ACC112 (cell line): ENCODE results near the gene TMEM151A.

Source experiments
- H2AFZ ChIP-seq: fragments of 200-600 bp; sonication (generic); one replicate; pipeline ENCODE4 v1.6.0; 2017; ENCODE audit warnings: antibody characterized with exemption, low read length; ENCODE audit not compliant: unreplicated experiment
- H3K27ac ChIP-seq: fragments of 200-600 bp; sonication (generic); 2 replicates; pipeline ENCODE4 v1.5.1; 2014; ENCODE audit warnings: low read depth, mild to moderate bottlenecking, antibody characterized with exemption, low read length, moderate library complexity
- H3K27me3 ChIP-seq: fragments of 200-600 bp; sonication (generic); 2 replicates; pipeline ENCODE4 v1.6.1; 2014; ENCODE audit warnings: mild to moderate bottlenecking, antibody characterized with exemption, low read length, moderate library complexity, mixed read lengths; ENCODE audit not compliant: insufficient read depth
- H3K36me3 ChIP-seq: fragments of 200-600 bp; sonication (generic); 2 replicates; pipeline ENCODE4 v1.6.1; 2016; ENCODE audit warnings: mild to moderate bottlenecking, antibody characterized with exemption, low read length, moderate library complexity, mixed read lengths; ENCODE audit not compliant: insufficient read depth
- H3K4me1 ChIP-seq: fragments of 200-600 bp; sonication (generic); one replicate; pipeline ENCODE4 v1.6.1; 2016; ENCODE audit warnings: low read length, mixed read lengths; ENCODE audit not compliant: insufficient read depth, unreplicated experiment, control insufficient read depth
- H3K4me3 ChIP-seq: fragments of 200-600 bp; sonication (generic); 2 replicates; pipeline ENCODE4 v1.5.1; 2014; ENCODE audit warnings: mild to moderate bottlenecking, low read depth, low read length
- H3K79me2 ChIP-seq: fragments of 200-600 bp; sonication (generic); one replicate; pipeline ENCODE4 v1.6.0; 2016; ENCODE audit warnings: low read length; ENCODE audit not compliant: control insufficient read depth, unreplicated experiment, insufficient read depth

The TMEM151A gene

DNA sequence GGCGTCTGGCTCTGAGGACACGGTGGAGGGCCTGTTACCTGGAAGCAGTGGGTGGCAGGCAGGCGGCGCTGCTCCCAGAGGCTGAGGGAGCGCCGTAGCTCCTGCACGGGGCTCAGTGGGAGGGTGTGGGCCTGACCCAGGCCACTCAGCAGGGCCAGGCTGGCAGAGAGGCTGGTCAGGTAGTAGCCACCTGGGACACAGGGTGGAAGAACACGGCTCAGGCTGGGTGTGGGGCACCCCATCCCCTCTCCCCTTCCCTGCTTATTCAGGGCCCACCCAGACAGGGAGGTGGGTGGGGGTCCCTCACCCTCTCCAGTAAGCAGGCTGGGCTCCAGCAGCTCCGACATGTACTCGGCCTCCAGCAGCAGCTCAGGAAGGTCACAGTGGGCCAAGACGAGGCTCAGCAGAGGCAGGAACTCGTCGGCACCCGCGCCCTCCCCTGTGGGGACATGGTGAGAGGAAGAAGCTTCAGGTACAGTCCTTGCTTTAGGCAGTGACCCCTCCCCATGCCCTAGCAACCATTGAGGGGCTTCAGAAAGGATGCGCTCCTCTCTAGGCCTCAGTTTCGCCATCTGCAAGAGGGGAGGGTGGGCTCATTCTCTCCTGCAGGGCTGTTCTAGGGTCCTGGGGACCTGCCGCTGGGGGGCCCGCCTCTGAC is 41.7 kb downstream of the TMEM151A start:
- H3K27ac ChIP-seq: no peak overlapping the region
- H3K4me3 ChIP-seq: no peak overlapping the region; the same call in 1 of the 2 replicates
- H3K4me1 ChIP-seq: peaks cover 34% of the 10 kb centered on the region
- peaks cover 31% of the 10 kb centered on the region for H3K79me2 ChIP-seq
- no peaks in the 10 kb centered on the region for H3K27me3 ChIP-seq
- H2AFZ ChIP-seq: no peak overlapping the region
- peaks cover 8% of the 10 kb centered on the region; the same call in 1 of the 2 replicates for H3K36me3 ChIP-seq

DNA sequence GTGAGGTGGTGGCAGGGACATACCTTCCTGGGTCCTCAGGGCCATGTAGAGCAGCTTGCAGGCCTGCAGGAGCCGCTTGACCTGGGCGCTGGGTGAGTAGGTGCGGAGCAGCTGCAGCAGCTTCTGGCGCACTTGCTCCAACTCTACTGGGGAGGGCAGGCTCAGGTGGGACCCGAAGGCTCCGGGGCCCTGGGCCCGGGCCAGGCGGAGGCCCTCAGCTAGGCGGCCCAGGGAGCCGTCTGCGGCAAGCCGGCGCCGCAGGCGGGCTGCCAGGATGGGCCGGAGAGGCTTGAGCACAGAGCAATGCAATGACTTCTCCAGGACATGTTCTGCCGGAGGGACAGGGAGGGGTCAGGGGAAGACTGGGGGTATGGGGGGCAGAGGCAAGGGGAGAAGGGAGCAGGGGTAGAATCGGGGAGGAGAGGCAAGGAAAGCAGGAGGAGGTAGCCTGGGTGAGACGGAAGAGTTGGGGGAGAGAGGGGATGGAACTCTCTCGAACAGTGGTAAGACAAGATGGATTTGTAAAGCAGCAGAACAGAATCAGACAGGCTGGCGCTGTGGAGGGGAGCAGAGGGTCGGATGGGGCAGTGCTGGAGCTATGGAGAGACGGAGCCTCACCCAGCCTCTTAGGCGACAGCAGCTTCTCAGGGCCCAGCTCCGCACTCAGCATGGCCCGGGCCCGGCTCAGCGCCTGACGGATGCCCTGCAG is 42.4 kb downstream of the TMEM151A start:
- H3K27me3 ChIP-seq: no peaks in the 10 kb centered on the region
- no peak overlapping the region for H3K27ac ChIP-seq
- peaks cover 8% of the 10 kb centered on the region; the same call in 1 of the 2 replicates for H3K36me3 ChIP-seq
- peaks cover 31% of the 10 kb centered on the region for H3K4me1 ChIP-seq
- peak overlapping the region; percentile 93 for H3K4me3 ChIP-seq
- H3K79me2 ChIP-seq: peaks cover 31% of the 10 kb centered on the region
- no peak overlapping the region for H2AFZ ChIP-seq

DNA sequence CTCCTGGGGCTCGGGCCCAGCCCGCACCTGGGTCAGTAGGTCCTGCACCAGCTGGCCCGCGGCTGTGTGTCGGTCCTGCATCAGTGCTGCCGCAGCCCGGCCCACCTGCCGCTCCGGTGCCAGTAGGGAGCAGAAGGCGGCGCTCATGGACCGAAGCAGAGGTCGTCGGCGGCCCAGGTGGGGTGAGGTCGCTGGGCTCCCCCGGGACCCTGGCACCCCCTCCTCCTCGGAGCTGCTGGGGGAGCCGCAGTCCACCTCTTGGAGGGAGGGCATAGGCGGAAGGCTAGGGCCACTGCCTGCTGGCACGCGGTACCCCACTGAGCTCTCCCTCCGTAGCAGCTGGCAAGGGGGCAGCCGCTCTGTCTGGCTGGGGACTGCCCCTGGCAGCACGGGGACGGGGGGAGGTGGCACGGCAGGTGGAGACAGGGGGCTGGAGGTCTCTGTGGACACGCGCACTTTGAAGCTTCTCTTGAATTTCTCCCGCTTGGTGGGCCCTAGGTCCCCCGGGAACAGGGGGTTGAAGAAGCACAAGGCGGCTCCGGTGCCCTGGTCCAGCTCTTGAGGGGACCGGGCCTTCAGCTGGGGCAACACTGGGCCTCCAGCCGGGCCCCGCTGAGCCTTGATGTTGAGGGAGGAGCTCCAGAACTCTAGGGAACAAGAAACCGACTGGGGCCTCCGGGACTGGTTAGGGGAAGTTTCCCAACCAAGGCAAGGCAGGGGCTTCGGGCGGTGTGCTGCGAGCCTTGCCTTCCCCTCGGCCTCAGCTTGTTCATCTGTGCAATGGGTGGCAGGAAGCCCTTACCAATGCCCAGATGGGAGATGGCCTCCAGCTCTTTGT is 43.1 kb downstream of the TMEM151A start:
- peaks cover 8% of the 10 kb centered on the region; the same call in 1 of the 2 replicates for H3K36me3 ChIP-seq
- H3K27me3 ChIP-seq: no peaks in the 10 kb centered on the region
- H2AFZ ChIP-seq: no peak overlapping the region
- H3K27ac ChIP-seq: peak overlapping the region; percentile 99
- peaks cover 31% of the 10 kb centered on the region for H3K4me1 ChIP-seq
- peaks cover 31% of the 10 kb centered on the region for H3K79me2 ChIP-seq
- H3K4me3 ChIP-seq: peak overlapping the region; percentile 93

DNA sequence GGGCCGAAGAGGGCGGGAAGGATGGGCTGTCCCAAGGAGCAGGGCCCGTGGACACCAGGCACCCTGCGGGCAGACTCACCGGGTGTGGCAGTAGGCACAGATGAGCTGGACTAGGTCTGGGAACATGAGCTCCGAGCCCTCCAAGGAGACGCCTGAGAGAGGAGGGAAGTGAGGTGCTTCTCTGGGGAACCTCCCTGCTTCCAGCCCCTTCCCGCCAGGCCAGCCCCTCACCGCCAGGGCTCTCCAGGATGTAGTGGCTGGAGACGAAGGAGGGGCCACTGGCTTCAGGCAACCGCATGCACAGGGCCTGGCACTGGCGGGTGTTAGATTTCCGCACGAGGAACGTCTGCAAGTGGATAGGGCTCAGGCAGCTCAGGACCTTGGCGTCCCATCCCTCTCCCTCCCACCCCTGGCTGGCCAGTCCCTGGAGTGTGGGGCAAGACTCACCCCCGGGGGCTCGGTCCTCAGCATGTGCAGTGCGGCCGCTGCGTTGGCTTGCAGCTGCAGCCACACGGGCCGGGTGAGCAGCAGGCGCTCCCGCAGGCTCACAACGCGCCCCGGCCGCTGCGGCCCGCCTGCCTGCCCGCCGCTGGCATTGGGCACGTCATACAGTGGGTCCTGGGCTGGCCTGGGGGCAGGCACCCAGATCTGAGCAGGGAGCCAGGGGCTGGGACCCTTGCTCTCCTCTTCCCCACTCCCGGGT is 44.0 kb downstream of the TMEM151A start:
- Histone ChIP-seq H3K4me3 (peak overlapping the region; percentile 93), H2AFZ (no peak overlapping the region), H3K79me2 (peaks cover 31% of the 10 kb centered on the region), H3K27ac (peak overlapping the region; percentile 99), H3K27me3 (no peaks in the 10 kb centered on the region), H3K4me1 (peaks cover 31% of the 10 kb centered on the region), H3K36me3 (peaks cover 8% of the 10 kb centered on the region; the same call in 1 of the 2 replicates)

DNA sequence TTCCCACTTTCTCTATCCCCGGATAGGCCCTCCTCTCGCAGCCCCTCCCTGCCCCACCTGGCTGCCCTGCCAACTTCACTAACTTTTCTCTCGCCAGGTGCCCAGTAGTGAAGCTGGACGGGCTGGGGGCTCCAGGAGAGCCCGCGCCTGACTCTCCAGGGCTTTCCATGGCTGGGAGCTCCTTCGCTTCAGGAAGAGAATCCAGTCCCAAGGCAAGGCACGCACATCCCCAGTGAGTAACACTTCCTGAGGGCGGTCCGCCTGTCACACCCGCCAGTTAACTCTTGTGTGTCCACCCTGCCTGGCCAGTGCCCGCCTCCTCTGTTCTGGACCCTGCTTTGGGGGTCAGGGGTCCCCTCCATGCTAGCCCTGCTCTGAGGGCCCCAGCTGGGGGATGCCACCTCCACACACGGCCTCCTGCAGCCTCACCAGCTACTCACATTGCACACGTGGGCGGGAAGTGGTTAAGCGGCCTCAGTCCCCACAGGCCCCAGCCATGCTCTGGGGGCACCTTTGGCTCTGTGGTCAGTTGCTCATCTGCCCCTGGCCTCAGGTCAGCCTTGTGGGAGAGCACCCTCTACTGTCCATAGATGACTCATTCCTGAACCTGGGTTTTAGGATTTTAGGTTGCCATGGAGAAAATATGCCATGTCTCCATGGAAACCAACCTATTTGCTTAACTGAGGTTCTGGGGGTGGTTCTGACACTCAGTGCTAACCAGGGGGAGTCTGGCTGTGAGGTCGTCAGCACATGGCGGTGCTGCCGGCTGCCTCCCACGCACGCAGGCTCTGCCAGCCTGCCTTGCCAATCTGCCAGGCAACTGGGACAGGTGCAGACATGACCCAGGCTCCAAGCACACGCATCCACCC is 44.8 kb downstream of the TMEM151A start, which contains the start of gene RIN1:
TSS of gene RIN1 (minus strand) at position 201 of the 869 bp plus-strand sequence. CDS start at position 169, 32 bp downstream.
- Histone ChIP-seq H3K4me3 (peak within 1 kb of the TSS; percentile 93), H3K4me1 (peaks cover 31% of the 10 kb centered on the region), H3K36me3 (peaks cover 8% of the 10 kb centered on the region; the same call in 1 of the 2 replicates), H3K27me3 (no peaks in the 10 kb centered on the region), H3K27ac (peak within 1 kb of the TSS; percentile 99), H2AFZ (no peak within 1 kb of the TSS), H3K79me2 (peaks cover 31% of the 10 kb centered on the region)

DNA sequence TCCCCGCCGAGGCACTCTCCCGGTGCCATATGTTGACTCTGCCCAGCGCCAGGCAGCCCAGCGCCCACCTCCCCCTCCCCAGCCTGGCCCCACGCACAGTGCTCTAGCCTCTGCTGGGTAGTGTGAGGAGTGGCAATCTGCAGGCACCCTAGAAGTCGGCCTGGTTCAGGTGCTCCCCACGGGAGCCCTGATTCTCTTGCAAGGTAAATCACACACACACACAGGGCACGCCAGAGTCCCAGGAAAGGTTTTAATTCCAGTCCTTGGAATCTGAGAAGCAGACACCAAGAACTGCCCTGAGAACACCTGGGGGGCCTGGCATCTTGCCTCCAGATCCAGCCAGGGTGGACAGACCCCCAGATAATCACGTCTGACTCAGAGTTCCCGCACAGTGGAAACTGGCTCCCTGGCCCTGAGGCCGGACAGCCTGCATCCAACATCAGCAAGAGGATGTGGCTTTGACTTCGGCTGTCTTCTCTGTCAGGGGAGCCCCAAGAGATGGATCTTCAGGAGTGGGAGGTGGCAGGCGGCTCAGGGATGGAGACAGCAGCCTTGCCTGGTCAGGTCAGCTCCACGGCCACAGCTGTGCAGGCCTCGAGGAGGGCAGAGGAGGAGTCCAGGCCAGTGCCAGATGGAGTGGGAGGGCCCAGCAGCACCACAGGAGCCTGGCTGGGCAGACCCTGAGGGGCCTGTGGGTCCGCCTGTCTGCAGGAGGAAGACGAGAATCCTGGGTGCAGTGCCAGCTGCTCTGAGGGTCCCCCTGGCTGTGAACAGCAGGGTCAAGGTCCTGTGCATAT is 45.6 kb downstream of the TMEM151A start:
- H3K79me2 ChIP-seq: peaks cover 31% of the 10 kb centered on the region
- peaks cover 31% of the 10 kb centered on the region for H3K4me1 ChIP-seq
- peak overlapping the region; percentile 18 for H3K4me3 ChIP-seq
- H3K27ac ChIP-seq: peak overlapping the region; percentile 99
- peaks cover 8% of the 10 kb centered on the region; the same call in 1 of the 2 replicates for H3K36me3 ChIP-seq
- H2AFZ ChIP-seq: no peak overlapping the region
- H3K27me3 ChIP-seq: no peaks in the 10 kb centered on the region

DNA sequence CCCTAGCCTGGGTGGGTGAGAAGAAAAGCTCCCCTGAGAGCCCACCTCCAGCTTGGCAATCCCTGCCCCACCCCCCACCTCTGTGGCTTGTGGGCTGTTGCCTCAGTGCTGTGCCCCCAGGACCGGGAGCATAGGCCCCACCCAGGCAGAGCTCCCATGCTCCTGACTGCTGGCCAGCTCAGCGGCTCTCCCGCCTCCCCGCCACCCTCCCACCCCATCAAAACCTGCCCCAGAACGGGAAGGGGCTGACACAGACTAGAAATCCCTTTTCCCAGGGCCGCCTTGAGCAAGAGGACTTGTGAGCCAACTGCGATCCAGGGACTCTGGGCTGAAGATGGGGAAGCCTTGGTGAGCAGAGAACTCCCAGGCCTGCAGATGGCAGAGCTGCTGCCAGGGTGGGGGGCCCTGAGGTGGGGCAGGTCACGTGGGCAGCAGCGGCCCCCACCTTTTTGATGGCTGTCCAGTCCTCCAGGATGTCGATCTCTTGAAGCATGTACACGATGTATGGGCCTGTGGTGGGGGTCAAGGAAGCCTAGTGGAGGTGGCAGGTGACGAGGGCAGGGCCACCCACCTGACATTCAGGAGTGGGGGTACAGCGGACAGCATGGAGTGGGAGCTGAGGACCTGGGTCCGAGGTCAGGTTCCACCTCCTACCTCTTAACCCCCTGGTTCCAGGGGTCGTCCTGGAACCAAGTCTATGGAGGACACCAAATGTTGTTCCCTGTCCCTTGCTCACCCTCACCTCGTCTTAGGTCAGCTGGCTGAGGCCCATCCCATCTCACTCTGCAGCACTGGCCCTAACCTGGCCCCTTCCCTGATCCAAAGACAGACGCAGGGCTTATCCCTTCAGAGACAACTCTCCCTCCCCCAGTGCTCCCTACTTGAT is 46.8 kb downstream of the TMEM151A start:
- Histone ChIP-seq H3K36me3 (no peaks in the 10 kb centered on the region; the same call in 1 of the 2 replicates), H3K27ac (peak overlapping the region; percentile 99; the same call in 1 of the 2 replicates)

DNA sequence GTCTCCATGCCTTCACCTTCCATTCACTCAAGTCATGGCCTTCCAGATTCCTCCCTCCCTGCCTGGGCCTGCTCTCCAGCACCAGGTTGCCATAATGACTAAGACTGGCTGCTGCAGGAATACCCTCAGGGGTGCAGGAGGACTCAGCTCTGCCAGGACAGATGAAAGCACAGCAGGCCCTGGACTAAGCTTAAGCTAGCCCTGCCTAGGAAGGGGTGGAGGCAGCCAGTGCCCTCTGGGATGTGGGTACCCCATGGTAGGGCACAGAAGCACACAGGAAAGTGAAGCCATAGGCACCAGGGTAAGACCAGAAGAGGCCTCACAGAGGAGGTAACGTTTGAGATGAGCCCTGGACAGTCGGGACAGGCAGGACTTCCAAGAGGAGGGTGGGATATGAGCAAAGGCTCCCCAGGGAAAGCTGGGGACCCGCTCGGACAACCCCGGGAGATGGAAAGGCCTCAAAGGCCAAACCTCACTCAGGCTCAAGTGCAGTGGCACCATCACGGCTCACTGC is 47.5 kb downstream of the TMEM151A start:
- Histone ChIP-seq H3K27me3 (no peaks in the 10 kb centered on the region), H3K27ac (no peak overlapping the region), H3K36me3 (no peaks in the 10 kb centered on the region), H3K4me1 (peaks cover 35% of the 10 kb centered on the region), H3K79me2 (peaks cover 33% of the 10 kb centered on the region), H3K4me3 (no peak overlapping the region), H2AFZ (no peak overlapping the region)

More for the DNA sequence above, 46.8 kb downstream of the TMEM151A start:
- H3K4me1 ChIP-seq: peaks cover 31% of the 10 kb centered on the region
- H3K27me3 ChIP-seq: no peaks in the 10 kb centered on the region
- no peak overlapping the region for H3K4me3 ChIP-seq
- H3K79me2 ChIP-seq: peaks cover 32% of the 10 kb centered on the region
- no peak overlapping the region for H2AFZ ChIP-seq
